Thymus (tissue), 11 donors: Measurements from ENCODE around the gene MYO15B. TPM values are rescaled to one million over a fixed set of nuclear protein-coding genes. Genes with fewer than 3 reads are reported as not detected.

Experiments
- DNase-seq, 9 donors: peaks; one replicate each; pipeline ENCODE4 v3.0.0-alpha.2; 2013; ENCODE audit warnings: low spot score in 9 of 9, low read depth in 6 of 9, missing footprints in 1 of 9
- H3K27ac ChIP-seq, 2 donors: one replicate each; pipeline ENCODE4 v1.5.1; 2013; ENCODE audit warnings: control low read depth in 1 of 2, low read depth in 1 of 2, low read length in 1 of 2, mild to moderate bottlenecking in 1 of 2, moderate library complexity in 1 of 2
- H3K27me3 ChIP-seq, 2 donors: one replicate each; pipeline ENCODE4 v1.5.1; 2013; ENCODE audit warnings: low read length in 1 of 2; ENCODE audit not compliant: control insufficient read depth in 2 of 2, insufficient read depth in 1 of 2
- H3K36me3 ChIP-seq, 2 donors: one replicate each; pipeline ENCODE4 v1.5.1; 2013; ENCODE audit warnings: low read length in 1 of 2, mild to moderate bottlenecking in 1 of 2, moderate library complexity in 1 of 2; ENCODE audit not compliant: control insufficient read depth in 2 of 2, insufficient read depth in 2 of 2
- H3K4me1 ChIP-seq, 2 donors: one replicate each; pipeline ENCODE4 v1.5.1; 2013; ENCODE audit warnings: low read length in 2 of 2; ENCODE audit not compliant: control insufficient read depth in 2 of 2, insufficient read depth in 2 of 2
- H3K4me3 ChIP-seq, 2 donors: one replicate each; pipeline ENCODE4 v1.5.1; 2013; ENCODE audit warnings: low read length in 2 of 2, control low read depth in 1 of 2, mild to moderate bottlenecking in 1 of 2
- H3K9me3 ChIP-seq, 2 donors: one replicate each; pipeline ENCODE4 v1.5.1; 2013; ENCODE audit warnings: low read length in 1 of 2, mild to moderate bottlenecking in 1 of 2; ENCODE audit not compliant: control insufficient read depth in 2 of 2, insufficient read depth in 1 of 2
- WGBS: extraction: QIAGEN DNeasy Blood & Tissue Kit; methylation state at CpG from one replicate; pipeline ENCODE4 v1.1.7; 2013; 5-methylcytosine and 5-hydroxymethylcytosine counted together
- polyA plus RNA-seq: library from polyadenylated mRNA; stranded (reverse); fragments of 200-250 nt; gene quantifications from one replicate; pipeline ENCODE4 v1.2.3, GENCODE V29; 2013
- total RNA-seq: library from RNA; stranded (reverse); fragments of 120-200 nt; gene quantifications from one replicate; pipeline ENCODE4 v1.2.4, GENCODE V29; 2013
- donor health status: healthy.

MYO15B gene
- total and polyA plus RNA-seq, 2 donors: 31.3 to 448 TPM

- no peak for DNase-seq
- no peak overlapping the region for H3K27ac ChIP-seq
- H3K4me3 ChIP-seq: no peak overlapping the region
- no peaks in the 10 kb centered on the region for H3K27me3 ChIP-seq
- H3K36me3 ChIP-seq: peaks cover 0 to 8% of the 10 kb centered on the region in 2 donors
- 90% methylated on average over 16 of the region's 16 CpGs for WGBS
- no peaks in the 10 kb centered on the region for H3K9me3 ChIP-seq
- H3K4me1 ChIP-seq: no peaks in the 10 kb centered on the region
Observed at GRCh38 chr17:75605790-75606189, 18.2 kb downstream of the MYO15B start.

DNA sequence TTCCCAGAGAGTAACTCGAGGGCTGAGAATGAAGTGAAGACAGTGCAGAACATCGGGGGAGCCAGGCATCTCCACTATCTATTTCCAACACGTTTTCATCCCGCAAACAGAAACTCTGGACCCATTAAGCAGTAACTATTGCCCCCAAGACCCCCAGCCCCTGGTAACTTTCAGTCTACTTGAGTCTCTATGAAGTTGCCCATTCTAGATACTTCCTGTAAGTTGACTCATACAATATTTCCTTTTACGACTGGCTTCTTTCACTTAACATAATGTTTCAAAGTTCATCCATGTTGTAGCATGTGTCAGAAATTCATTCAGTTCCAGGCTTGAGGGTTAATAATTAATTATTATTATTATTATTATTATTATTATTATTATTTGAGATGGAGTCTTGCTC is 19.5 kb downstream of the MYO15B start:
- H3K27me3 ChIP-seq: no peaks in the 10 kb centered on the region
- no peaks in the 10 kb centered on the region for H3K4me1 ChIP-seq
- H3K4me3 ChIP-seq: no peak overlapping the region
- no peak for DNase-seq
- WGBS: 97% methylated on average over 5 of the region's 5 CpGs
- no peaks in the 10 kb centered on the region for H3K9me3 ChIP-seq
- peaks cover 3 to 14% of the 10 kb centered on the region in 2 donors for H3K36me3 ChIP-seq
- no peak overlapping the region for H3K27ac ChIP-seq

- Histone ChIP-seq H3K4me3 (no peak overlapping the region), H3K9me3 (no peaks in the 10 kb centered on the region), H3K36me3 (peaks cover 16 to 42% of the 10 kb centered on the region in 2 donors), H3K4me1 (no peaks in the 10 kb centered on the region), H3K27ac (no peak overlapping the region), H3K27me3 (no peaks in the 10 kb centered on the region)
- WGBS: 97% methylated on average over 25 of the region's 25 CpGs
- DNase-seq: no peak
Observed at GRCh38 chr17:75610103-75610984, 22.7 kb downstream of the MYO15B start.

- Histone ChIP-seq H3K36me3 (peaks cover 26 to 58% of the 10 kb centered on the region in 2 donors), H3K27me3 (no peaks in the 10 kb centered on the region), H3K4me3 (no peak overlapping the region), H3K4me1 (no peaks in the 10 kb centered on the region), H3K9me3 (no peaks in the 10 kb centered on the region), H3K27ac (no peak overlapping the region)
- WGBS: 98% methylated on average over 20 of the region's 20 CpGs
- no peak for DNase-seq
Observed at GRCh38 chr17:75611851-75612429, 24.3 kb downstream of the MYO15B start.

GRCh38 chr17:75612906-75613626 is 25.5 kb downstream of the MYO15B start:
- H3K9me3 ChIP-seq: no peaks in the 10 kb centered on the region
- H3K27me3 ChIP-seq: no peaks in the 10 kb centered on the region
- no peak overlapping the region for H3K27ac ChIP-seq
- no peak for DNase-seq
- no peaks in the 10 kb centered on the region for H3K4me1 ChIP-seq
- no peak overlapping the region for H3K4me3 ChIP-seq
- H3K36me3 ChIP-seq: peaks cover 36 to 70% of the 10 kb centered on the region in 2 donors
- 94% methylated on average over 27 of the region's 27 CpGs for WGBS

GRCh38 chr17:75614006-75614405 is 26.4 kb downstream of the MYO15B start:
- Histone ChIP-seq H3K27me3 (no peaks in the 10 kb centered on the region), H3K27ac (no peak overlapping the region), H3K4me3 (no peak overlapping the region), H3K36me3 (peaks cover 39 to 74% of the 10 kb centered on the region in 2 donors), H3K9me3 (no peaks in the 10 kb centered on the region), H3K4me1 (no peaks in the 10 kb centered on the region)
- WGBS: 97% methylated on average over 12 of the region's 12 CpGs
- DNase-seq: no peak

DNA sequence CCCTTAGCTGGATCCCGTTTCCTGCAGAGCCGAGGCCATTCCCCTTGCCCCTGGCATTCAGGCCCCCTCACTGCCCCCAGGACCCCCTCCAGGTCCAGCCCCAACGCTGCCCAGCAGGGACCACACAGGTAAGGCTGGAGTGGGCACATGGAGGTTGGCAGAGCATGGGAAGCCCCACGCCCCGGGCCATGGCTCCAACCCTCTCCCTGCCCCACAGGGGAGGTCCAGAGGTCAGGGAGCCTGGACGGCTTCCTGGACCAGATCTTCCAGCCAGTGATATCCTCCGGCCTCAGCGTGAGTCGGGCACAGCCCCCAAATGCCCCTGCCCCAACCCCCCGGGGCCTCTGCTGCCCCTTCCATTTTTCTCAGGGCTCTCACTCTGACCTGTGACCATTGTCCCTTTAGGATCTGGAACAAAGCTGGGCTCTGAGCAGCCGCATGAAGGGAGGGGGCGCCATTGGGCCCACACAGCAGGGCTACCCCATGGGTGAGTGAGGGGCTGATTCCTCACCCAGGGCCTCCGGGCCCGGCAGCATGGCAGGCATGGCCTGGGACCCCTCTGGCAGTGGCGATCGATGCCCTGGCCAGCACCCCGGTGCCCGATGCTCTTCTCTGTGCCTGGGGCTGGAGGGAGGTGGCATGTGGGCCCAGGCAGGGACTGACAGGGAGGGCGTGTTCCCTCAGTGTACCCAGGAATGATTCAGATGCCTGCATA is 27.1 kb downstream of the MYO15B start:
- H3K9me3 ChIP-seq: no peaks in the 10 kb centered on the region
- DNase-seq: no peak
- H3K27ac ChIP-seq: no peak overlapping the region
- H3K4me1 ChIP-seq: no peaks in the 10 kb centered on the region
- WGBS: 96% methylated on average over 19 of the region's 19 CpGs
- H3K27me3 ChIP-seq: no peaks in the 10 kb centered on the region
- H3K4me3 ChIP-seq: no peak overlapping the region
- H3K36me3 ChIP-seq: peaks cover 44 to 82% of the 10 kb centered on the region in 2 donors

DNA sequence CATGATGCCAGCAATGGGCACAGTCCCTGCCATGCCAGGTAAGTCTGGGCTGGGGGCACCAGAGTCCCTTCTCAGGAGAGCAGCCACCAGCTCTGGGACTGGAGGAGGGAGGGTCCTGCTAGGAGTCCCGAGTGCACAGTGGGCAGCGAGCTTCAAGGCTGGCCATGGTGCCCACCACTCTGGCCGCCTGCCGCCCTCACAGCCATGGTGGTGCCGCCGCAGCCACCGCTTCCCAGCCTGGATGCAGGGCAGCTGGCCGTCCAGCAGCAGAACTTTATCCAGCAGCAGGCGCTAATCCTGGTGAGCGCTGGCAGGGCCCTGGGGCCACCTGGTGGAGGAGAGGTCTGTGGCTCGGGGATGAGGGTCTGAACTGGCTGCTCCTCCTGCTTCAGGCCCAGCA is 27.7 kb downstream of the MYO15B start:
- Histone ChIP-seq H3K27ac (no peak overlapping the region), H3K4me3 (no peak overlapping the region), H3K36me3 (peaks cover 44 to 82% of the 10 kb centered on the region in 2 donors), H3K9me3 (no peaks in the 10 kb centered on the region), H3K27me3 (no peaks in the 10 kb centered on the region), H3K4me1 (no peaks in the 10 kb centered on the region)
- 96% methylated on average over 11 of the region's 11 CpGs for WGBS
- no peak for DNase-seq
